ENCODE results near the gene ENKUR.

The ENKUR gene

GRCh38 chr10:24938525-24938924, 77.4 kb downstream of the ENKUR start:
- DNase-seq = no peak

- no peak for DNase-seq
Measured at GRCh38 chr10:24938076-24938475, 77.9 kb downstream of the ENKUR start.

DNA sequence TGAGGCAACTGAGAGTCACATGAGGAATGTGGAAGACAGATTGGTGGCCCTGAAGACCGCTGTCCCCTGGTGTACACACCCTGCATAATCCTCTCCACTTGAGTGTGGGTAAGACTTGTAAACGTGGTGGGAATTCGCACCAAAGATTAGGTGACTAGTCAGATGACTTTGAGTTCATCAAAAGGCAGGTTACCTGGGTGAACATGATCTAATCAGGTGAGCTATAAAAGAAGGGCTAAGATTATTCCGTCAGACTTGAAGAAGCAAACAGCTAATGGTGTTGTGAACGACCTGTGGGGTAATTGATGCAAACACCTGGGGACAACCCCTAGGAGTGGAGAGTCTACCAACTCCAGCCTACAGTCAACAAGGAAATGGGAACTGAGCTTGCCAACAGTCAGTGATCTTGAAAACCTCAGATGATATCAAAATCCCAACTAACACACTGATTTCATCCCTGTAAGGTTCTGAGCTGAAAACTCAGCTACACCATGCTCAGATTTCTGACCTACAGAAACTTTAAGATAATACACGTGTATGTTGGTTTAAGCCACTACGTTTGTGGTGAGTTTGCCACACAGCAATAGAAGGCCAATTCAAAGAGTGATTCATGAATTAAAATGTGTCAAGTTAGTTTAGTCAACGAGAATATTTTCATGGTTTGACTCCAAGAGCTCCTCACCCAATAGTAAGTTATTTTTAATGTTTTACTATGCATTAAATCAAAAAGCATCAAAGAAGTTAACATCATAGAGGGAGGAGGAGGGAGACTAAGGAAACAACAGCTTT, 80.3 kb downstream of the ENKUR start:
- no peak for DNase-seq
